NCI-H2171 (cell line): ENCODE measurements around the gene GCH1.
"Not testable (repeated sequence)": the region's sequence is repeated elsewhere in the genome, so short reads cannot be mapped to it uniquely, and the experiment has no call there.

ENCODE experiments used
- DNase-seq: peaks from one replicate; lab custom pipeline; 2025; lab: John Stamatoyannopoulos, UW

Gene GCH1

GRCh38 chr14:54902521-54903420, at the start of gene GCH1:
TSS of gene GCH1 (minus strand) at chr14:54902826. CDS start at chr14:54902663, 163 bp downstream.
- peak; percentile 83 for DNase-seq

GRCh38 chr14:54947230-54947629, 44.6 kb upstream of the GCH1 start:
- no peak for DNase-seq

- no peak for DNase-seq
Measured at GRCh38 chr14:54946500-54946899, 43.9 kb upstream of the GCH1 start.

- DNase-seq = no peak
Measured at GRCh38 chr14:54944737-54945391, 42.2 kb upstream of the GCH1 start.

- DNase-seq = no peak
Measured at GRCh38 chr14:54942913-54943312, 40.3 kb upstream of the GCH1 start.

GRCh38 chr14:54936816-54937215, 34.2 kb upstream of the GCH1 start:
- DNase-seq = no peak

- no peak for DNase-seq
Measured at GRCh38 chr14:54935958-54936357, 33.3 kb upstream of the GCH1 start.

- no peak for DNase-seq
Measured at GRCh38 chr14:54935100-54935499, 32.5 kb upstream of the GCH1 start.

- DNase-seq = no peak
Measured at GRCh38 chr14:54933006-54933405, 30.4 kb upstream of the GCH1 start.

GRCh38 chr14:54931598-54932340, 29.1 kb upstream of the GCH1 start:
- DNase-seq = no peak

GRCh38 chr14:54931101-54931500, 28.5 kb upstream of the GCH1 start:
- no peak for DNase-seq

GRCh38 chr14:54929556-54929955, 26.9 kb upstream of the GCH1 start:
- DNase-seq = no peak

- DNase-seq = no peak
Measured at GRCh38 chr14:54928216-54928615, 25.6 kb upstream of the GCH1 start.

- no peak for DNase-seq
Measured at GRCh38 chr14:54927551-54927950, 24.9 kb upstream of the GCH1 start.

GRCh38 chr14:54926570-54926969, 23.9 kb upstream of the GCH1 start:
- DNase-seq = not testable (repeated sequence)

GRCh38 chr14:54922598-54922997, 20.0 kb upstream of the GCH1 start:
- no peak for DNase-seq

GRCh38 chr14:54920052-54920451, 17.4 kb upstream of the GCH1 start:
- no peak for DNase-seq

GRCh38 chr14:54919330-54919729, 16.7 kb upstream of the GCH1 start:
- no peak for DNase-seq

GRCh38 chr14:54918427-54918826, 15.8 kb upstream of the GCH1 start:
- no peak for DNase-seq

- DNase-seq = no peak
Measured at GRCh38 chr14:54916101-54916500, 13.5 kb upstream of the GCH1 start.

GRCh38 chr14:54909817-54910558, 7.4 kb upstream of the GCH1 start:
- DNase-seq = no peak

- not testable (repeated sequence) for DNase-seq
Measured at GRCh38 chr14:54908973-54909372, 6.3 kb upstream of the GCH1 start.
